ENCODE results near the gene C13orf42. TPM values are rescaled to one million over a fixed set of nuclear protein-coding genes. Genes with fewer than 3 reads are reported as not detected.
"Not testable (repeated sequence)": the region's sequence is repeated elsewhere in the genome, so short reads cannot be mapped to it uniquely, and the experiment has no call there.

Gene C13orf42
- total RNA-seq, 1 experiment from 2014 or later, result not detected

GRCh38 chr13:51080478-51081065 lies 30.5 kb downstream of the C13orf42 start:
- DNase-seq (ENCODE audit: low read depth, low spot score); in situ Hi-C loops (cut with HindIII; ENCODE audit: low pct_unique_long_range_greater_than_20kb, low sequenced_read_pairs): not testable (repeated sequence)

- DNase-seq (ENCODE audit: low read depth, low spot score), result no peak
- in situ Hi-C loops (cut with HindIII; ENCODE audit: low pct_unique_long_range_greater_than_20kb, low sequenced_read_pairs), result no loop called here
Observed at GRCh38 chr13:51071493-51071892, 39.6 kb downstream of the C13orf42 start.

- peak; percentile 91 for DNase-seq (ENCODE audit: low read depth, low spot score)
- in situ Hi-C loops (cut with HindIII; ENCODE audit: low pct_unique_long_range_greater_than_20kb, low sequenced_read_pairs), result no loop called here
Observed at GRCh38 chr13:51070005-51070649, 40.9 kb downstream of the C13orf42 start.

GRCh38 chr13:51068501-51068900 lies 42.6 kb downstream of the C13orf42 start:
- in situ Hi-C loops (cut with HindIII; ENCODE audit: low pct_unique_long_range_greater_than_20kb, low sequenced_read_pairs), result no loop called here
- no peak for DNase-seq (ENCODE audit: low read depth, low spot score)

GRCh38 chr13:51067706-51068105 lies 43.4 kb downstream of the C13orf42 start:
- in situ Hi-C loops (cut with HindIII; ENCODE audit: low pct_unique_long_range_greater_than_20kb, low sequenced_read_pairs), result no loop called here
- DNase-seq (ENCODE audit: low read depth, low spot score), result no peak

GRCh38 chr13:51067210-51067701 lies 43.8 kb downstream of the C13orf42 start:
- in situ Hi-C loops (cut with HindIII; ENCODE audit: low pct_unique_long_range_greater_than_20kb, low sequenced_read_pairs), result no loop called here

GRCh38 chr13:51066091-51066831 lies 44.8 kb downstream of the C13orf42 start:
- in situ Hi-C loops (cut with HindIII; ENCODE audit: low pct_unique_long_range_greater_than_20kb, low sequenced_read_pairs), result no loop called here

More at GRCh38 chr13:51067210-51067701, 43.8 kb downstream of the C13orf42 start:
- no peak for DNase-seq (ENCODE audit: low read depth, low spot score)

GRCh38 chr13:51065372-51066090 lies 45.5 kb downstream of the C13orf42 start:
- in situ Hi-C loops (cut with HindIII; ENCODE audit: low pct_unique_long_range_greater_than_20kb, low sequenced_read_pairs), result no loop called here
- no peak for DNase-seq (ENCODE audit: low read depth, low spot score)

More at GRCh38 chr13:51066091-51066831, 44.8 kb downstream of the C13orf42 start:
- DNase-seq (ENCODE audit: low read depth, low spot score), result peak; percentile 12

- in situ Hi-C loops (cut with HindIII; ENCODE audit: low pct_unique_long_range_greater_than_20kb, low sequenced_read_pairs), result no loop called here
- no peak for DNase-seq (ENCODE audit: low read depth, low spot score)
Observed at GRCh38 chr13:51064753-51065152, 46.3 kb downstream of the C13orf42 start.

- in situ Hi-C loops (cut with HindIII; ENCODE audit: low pct_unique_long_range_greater_than_20kb, low sequenced_read_pairs), result no loop called here
- DNase-seq (ENCODE audit: low read depth, low spot score), result no peak
Observed at GRCh38 chr13:51063909-51064308, 47.2 kb downstream of the C13orf42 start.

- DNase-seq (ENCODE audit: low read depth, low spot score), result peak; percentile 22
- in situ Hi-C loops (cut with HindIII; ENCODE audit: low pct_unique_long_range_greater_than_20kb, low sequenced_read_pairs), result no loop called here
Observed at GRCh38 chr13:51058461-51059167, 52.5 kb downstream of the C13orf42 start.

- in situ Hi-C loops (cut with HindIII; ENCODE audit: low pct_unique_long_range_greater_than_20kb, low sequenced_read_pairs), result no loop called here
- no peak for DNase-seq (ENCODE audit: low read depth, low spot score)
Observed at GRCh38 chr13:51057906-51058305, 53.2 kb downstream of the C13orf42 start.

GRCh38 chr13:51057001-51057400 lies 54.1 kb downstream of the C13orf42 start:
- DNase-seq (ENCODE audit: low read depth, low spot score), result no peak
- in situ Hi-C loops (cut with HindIII; ENCODE audit: low pct_unique_long_range_greater_than_20kb, low sequenced_read_pairs), result no loop called here

- DNase-seq (ENCODE audit: low read depth, low spot score), result no peak
- in situ Hi-C loops (cut with HindIII; ENCODE audit: low pct_unique_long_range_greater_than_20kb, low sequenced_read_pairs), result no loop called here
Observed at GRCh38 chr13:51052581-51052980, 58.5 kb downstream of the C13orf42 start.

GRCh38 chr13:51050021-51050830 lies 60.8 kb downstream of the C13orf42 start:
- DNase-seq (ENCODE audit: low read depth, low spot score), result no peak
- in situ Hi-C loops (cut with HindIII; ENCODE audit: low pct_unique_long_range_greater_than_20kb, low sequenced_read_pairs), result no loop called here

GRCh38 chr13:51048616-51049015 lies 62.5 kb downstream of the C13orf42 start:
- in situ Hi-C loops (cut with HindIII; ENCODE audit: low pct_unique_long_range_greater_than_20kb, low sequenced_read_pairs), result no loop called here
- DNase-seq (ENCODE audit: low read depth, low spot score), result no peak

- no peak for DNase-seq (ENCODE audit: low read depth, low spot score)
- in situ Hi-C loops (cut with HindIII; ENCODE audit: low pct_unique_long_range_greater_than_20kb, low sequenced_read_pairs), result no loop called here
Observed at GRCh38 chr13:51048166-51048461, 63.0 kb downstream of the C13orf42 start.

Measured in SK-MEL-5 (cell line).